ENCODE measurements around the gene CFAP299.
A peak's percentile ranks its signal among the peaks of the same experiment; 100 is the strongest.

The CFAP299 gene

DNA sequence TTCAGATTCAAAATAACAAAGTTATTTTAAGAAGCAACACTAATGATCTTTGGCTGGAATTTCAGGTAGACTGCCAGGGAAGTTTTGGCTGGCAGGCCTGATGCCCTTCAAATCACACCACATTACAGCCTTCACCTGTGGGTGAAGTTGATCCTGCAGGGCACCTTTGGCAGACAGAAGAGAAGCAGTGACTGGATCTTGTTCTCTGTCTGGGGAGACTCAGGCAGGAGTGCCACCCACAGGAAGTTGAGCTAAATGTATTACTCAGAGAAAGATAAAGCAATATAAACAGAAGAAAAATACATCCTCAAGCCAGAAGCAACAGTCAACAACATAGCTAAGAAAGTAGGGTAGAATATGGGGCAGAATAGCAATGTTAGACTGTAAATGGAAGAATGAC, 12.8 kb upstream of the CFAP299 start:
- peak; percentile 63 for DNase-seq (ENCODE audit: low read depth)
- TF ChIP-seq, protein P1, sequence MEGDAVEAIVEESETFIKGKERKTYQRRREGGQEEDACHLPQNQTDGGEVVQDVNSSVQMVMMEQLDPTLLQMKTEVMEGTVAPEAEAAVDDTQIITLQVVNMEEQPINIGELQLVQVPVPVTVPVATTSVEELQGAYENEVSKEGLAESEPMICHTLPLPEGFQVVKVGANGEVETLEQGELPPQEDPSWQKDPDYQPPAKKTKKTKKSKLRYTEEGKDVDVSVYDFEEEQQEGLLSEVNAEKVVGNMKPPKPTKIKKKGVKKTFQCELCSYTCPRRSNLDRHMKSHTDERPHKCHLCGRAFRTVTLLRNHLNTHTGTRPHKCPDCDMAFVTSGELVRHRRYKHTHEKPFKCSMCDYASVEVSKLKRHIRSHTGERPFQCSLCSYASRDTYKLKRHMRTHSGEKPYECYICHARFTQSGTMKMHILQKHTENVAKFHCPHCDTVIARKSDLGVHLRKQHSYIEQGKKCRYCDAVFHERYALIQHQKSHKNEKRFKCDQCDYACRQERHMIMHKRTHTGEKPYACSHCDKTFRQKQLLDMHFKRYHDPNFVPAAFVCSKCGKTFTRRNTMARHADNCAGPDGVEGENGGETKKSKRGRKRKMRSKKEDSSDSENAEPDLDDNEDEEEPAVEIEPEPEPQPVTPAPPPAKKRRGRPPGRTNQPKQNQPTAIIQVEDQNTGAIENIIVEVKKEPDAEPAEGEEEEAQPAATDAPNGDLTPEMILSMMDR (conservative IDR thresholded peaks at IDR 0.05; ENCODE audit: control insufficient read depth, insufficient read depth, low read depth, low read length): peak; percentile 49
- H3K4me3 ChIP-seq (ENCODE audit: control insufficient read depth, low read depth, low read length): no peak overlapping the region

DNA sequence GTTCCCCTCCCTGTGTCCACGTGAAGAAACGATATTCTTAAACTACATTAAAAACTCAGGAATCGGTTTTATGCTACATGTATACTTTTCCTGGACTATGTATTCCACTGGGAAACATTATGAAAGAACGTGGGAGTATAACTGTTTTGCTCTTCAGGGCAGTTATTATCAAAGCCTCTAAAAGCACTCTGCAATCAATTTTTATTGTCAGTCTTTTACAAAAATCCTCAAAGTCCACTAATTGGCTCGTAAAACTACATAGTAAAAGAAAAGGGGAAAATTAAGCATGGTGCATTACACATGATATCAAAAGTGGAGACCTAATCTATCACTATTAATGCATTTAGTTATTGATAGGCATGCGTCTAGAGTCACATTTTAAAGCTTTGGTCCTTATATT, 11.4 kb upstream of the CFAP299 start:
- H3K4me3 ChIP-seq (ENCODE audit: control insufficient read depth, low read depth, low read length): no peak overlapping the region
- TF ChIP-seq, protein P1 (conservative IDR thresholded peaks at IDR 0.05; ENCODE audit: control insufficient read depth, insufficient read depth, low read depth, low read length): no peak
- no peak for DNase-seq (ENCODE audit: low read depth)

DNA sequence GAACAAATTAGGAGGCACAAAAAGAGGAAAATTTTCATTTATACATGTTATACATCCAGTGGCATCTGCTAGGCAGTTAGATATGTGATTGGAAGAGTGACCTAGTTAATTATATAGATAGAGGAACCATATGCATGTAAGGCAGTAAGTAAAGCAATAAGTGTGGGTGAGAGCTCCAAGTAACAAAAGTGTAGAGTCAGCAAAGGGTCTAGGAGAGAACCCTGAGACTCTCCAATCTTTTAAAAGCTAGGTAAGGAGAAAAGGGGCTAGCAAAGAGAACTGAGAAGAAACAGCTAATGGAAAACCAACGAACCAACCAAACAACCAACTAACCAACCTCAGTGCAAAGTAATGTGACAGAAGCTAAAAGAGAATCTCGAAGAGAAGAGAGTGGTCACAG, 3.8 kb upstream of the CFAP299 start:
- H3K4me3 ChIP-seq (ENCODE audit: control insufficient read depth, low read depth, low read length): no peak overlapping the region
- DNase-seq (ENCODE audit: low read depth): no peak
- TF ChIP-seq, protein P1 (conservative IDR thresholded peaks at IDR 0.05; ENCODE audit: control insufficient read depth, insufficient read depth, low read depth, low read length): no peak

DNA sequence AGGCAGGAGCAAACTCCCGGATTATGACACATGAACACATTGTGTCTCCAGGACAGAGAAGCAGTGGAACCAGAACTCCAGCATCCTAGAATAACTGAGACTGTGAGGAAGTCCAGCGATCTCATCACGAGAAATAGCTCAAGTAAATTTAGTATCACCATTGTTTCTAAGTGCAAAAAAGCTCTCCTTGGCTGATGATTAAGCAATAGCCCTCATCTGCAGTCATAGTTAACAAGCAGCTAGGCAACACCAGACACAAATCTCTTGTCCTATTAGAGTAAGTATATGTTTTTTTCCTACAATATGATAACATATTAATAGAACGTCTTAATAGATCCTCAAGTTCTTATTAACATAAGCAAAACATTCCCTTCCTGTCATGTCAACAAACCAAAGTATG, 2.4 kb upstream of the CFAP299 start:
- H3K4me3 ChIP-seq (ENCODE audit: control insufficient read depth, low read depth, low read length): no peak overlapping the region
- TF ChIP-seq, protein P1 (conservative IDR thresholded peaks at IDR 0.05; ENCODE audit: control insufficient read depth, insufficient read depth, low read depth, low read length): no peak
- no peak for DNase-seq (ENCODE audit: low read depth)

DNA sequence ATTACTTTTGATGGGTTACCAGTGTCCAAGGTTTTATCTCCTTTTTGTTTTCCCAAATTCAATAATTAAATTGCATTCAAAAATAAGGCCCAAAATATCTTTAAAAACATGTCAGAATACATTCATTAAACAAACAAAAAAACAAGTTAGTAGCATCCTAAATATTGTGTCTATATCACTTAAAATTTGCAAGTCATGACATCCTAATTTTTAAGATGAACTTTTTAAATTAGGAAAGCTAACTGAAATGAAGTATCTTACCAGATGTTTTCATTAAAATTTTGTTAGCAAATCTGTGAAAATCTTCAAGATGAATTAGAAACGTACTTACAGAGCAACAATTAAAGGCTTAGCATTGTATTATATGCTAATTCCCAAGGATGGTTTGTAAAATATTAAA, 962 bp upstream of the CFAP299 start:
- no peak overlapping the region for H3K4me3 ChIP-seq (ENCODE audit: control insufficient read depth, low read depth, low read length)
- TF ChIP-seq, protein P1 (conservative IDR thresholded peaks at IDR 0.05; ENCODE audit: control insufficient read depth, insufficient read depth, low read depth, low read length): no peak
- no peak for DNase-seq (ENCODE audit: low read depth)

DNA sequence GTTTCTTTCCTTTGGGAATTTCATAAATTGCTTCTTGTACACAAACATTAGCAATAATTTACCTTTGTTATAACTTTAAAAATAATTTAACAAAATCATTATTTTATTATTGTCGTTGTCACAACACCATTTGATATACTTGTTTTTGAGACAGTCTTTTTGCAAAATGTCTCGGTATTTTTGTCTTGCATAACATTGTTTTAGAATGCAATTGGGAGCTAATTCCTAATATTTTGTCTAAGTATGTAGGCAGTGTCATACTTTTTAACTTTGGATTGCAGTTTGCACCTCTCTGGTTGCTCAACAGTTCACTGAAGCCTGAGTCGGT, 340 bp upstream of the CFAP299 start:
- H3K4me3 ChIP-seq (ENCODE audit: control insufficient read depth, low read depth, low read length): peak overlapping the region; percentile 84
- TF ChIP-seq, protein P1 (conservative IDR thresholded peaks at IDR 0.05; ENCODE audit: control insufficient read depth, insufficient read depth, low read depth, low read length): no peak
- DNase-seq (ENCODE audit: low read depth): no peak

DNA sequence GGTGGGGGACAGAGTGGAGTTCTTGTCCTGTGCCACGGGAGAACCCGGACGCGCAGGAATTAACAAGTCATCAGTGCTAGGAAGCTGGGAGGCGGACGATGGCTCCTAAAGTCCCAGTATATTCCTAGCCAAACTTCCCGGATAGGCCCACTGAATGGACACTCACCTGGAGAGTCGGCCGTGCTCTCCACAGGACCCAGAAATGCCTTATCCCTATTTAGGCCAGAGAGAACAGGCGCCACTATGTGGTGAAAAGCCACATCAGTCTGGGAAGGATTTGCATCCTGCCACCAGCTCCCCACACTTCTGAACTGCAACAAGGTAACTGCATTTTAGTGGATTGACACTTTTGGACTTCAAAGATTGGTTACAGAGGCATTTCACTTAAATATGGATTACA, 1.1 kb downstream of the CFAP299 start:
- TF ChIP-seq, protein P1 (conservative IDR thresholded peaks at IDR 0.05; ENCODE audit: control insufficient read depth, insufficient read depth, low read depth, low read length): peak; percentile 45
- no peak overlapping the region for H3K4me3 ChIP-seq (ENCODE audit: control insufficient read depth, low read depth, low read length)
- DNase-seq (ENCODE audit: low read depth): peak; percentile 42

All from fibroblast of mammary gland (primary cell).